Measurements from ENCODE around the gene ZFHX3.

DNA sequence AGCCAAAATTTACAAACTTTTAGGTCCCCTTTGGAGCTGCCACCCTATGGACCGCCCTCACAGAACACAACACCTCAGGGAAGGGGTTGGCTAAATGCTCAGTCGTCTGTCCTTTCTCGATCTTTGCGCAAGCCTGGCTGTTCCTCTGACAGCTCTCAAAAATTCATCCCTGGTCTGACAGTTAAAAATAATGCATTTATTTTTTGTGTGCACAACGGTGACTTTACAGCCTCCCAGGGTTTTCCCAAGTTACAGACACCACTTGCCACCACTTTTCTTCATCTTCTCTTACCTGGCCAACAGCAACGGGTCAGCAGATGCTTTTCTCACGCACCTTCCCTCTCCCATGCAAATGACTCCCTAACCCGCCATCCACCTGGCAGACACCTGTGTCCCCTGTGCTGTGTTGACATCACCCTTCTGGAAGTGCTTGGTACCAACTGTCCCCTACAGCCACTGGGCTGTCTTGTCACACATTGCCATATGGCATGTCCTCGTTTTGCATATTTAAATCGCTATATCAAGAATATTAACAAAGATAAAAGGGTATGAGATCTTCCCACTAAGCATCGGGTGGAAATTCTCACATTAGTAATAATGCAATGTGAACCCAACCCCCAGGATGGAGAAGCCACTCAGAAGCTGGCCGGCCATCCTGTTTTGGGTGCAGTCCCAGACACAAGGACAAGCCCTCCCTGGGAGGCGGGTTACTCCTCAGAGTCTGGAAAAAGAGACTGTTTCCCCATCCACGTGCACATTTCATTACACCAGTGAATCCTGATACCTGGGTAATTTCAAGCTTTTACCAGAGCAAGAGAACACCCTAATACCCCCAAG lies 187.0 kb downstream of the ZFHX3 start:
- no peak for TF ChIP-seq POLR2A (IDR thresholded peaks at IDR 0.05; ENCODE audit: low read depth, low read length)
- TF ChIP-seq, protein P1, sequence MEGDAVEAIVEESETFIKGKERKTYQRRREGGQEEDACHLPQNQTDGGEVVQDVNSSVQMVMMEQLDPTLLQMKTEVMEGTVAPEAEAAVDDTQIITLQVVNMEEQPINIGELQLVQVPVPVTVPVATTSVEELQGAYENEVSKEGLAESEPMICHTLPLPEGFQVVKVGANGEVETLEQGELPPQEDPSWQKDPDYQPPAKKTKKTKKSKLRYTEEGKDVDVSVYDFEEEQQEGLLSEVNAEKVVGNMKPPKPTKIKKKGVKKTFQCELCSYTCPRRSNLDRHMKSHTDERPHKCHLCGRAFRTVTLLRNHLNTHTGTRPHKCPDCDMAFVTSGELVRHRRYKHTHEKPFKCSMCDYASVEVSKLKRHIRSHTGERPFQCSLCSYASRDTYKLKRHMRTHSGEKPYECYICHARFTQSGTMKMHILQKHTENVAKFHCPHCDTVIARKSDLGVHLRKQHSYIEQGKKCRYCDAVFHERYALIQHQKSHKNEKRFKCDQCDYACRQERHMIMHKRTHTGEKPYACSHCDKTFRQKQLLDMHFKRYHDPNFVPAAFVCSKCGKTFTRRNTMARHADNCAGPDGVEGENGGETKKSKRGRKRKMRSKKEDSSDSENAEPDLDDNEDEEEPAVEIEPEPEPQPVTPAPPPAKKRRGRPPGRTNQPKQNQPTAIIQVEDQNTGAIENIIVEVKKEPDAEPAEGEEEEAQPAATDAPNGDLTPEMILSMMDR (IDR thresholded peaks at IDR 0.05; ENCODE audit: extremely low read depth in 1 of 2, insufficient read depth in 1 of 2, low read depth in 1 of 2, low read length in 2 of 2) = no peak
- no peak for TF ChIP-seq FOS (IDR thresholded peaks at IDR 0.05; ENCODE audit: borderline replicate concordance, insufficient read depth, low read length)
- no peak for TF ChIP-seq EZH2 (IDR thresholded peaks at IDR 0.05; ENCODE audit: borderline replicate concordance, low read depth, low read length, severe bottlenecking)
- TF ChIP-seq POLR2AphosphoS5 (IDR thresholded peaks at IDR 0.05; ENCODE audit: insufficient read depth, low read depth, low read length) = no peak

Measured in endothelial cell of umbilical vein (primary cell).